Measurements from ENCODE around the gene NEAT1.

- TF ChIP-seq CTCF (IDR thresholded peaks at IDR 0.05; ENCODE audit: low read depth, low read length) (no peak), POLR2A (IDR thresholded peaks at IDR 0.05; ENCODE audit: extremely low read depth, insufficient read length) (no peak), MYC (IDR thresholded peaks at IDR 0.05; ENCODE audit: low read depth, low read length) (no peak), MAX (IDR thresholded peaks at IDR 0.05; ENCODE audit: low read depth, low read length) (no peak)
Measured at GRCh38 chr11:65482306-65482850, 59.8 kb downstream of the NEAT1 start.

Data from NB4 (cell line).